ENCODE data around the gene TP63.

DNA sequence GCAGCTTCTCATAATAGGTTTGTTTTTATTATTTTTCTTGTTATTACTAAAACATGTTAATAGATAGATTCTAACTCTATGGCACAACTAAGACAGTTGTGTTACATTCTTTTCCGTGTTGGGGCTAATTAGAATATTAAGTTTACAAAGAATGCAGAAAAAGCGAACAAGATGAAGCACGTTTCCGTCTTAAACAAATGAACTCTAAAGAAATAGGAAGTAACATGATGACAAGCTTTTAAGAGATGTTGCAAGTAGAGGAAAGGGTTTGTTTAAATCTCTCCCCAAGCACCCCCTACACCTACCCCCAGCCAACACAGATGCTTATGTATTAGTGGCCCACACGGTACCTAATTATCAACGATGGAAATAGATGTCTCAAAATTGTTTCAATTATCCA lies 207.1 kb downstream of the TP63 start:
- no peak for TF ChIP-seq TAF1 (IDR thresholded peaks at IDR 0.05; ENCODE audit: borderline replicate concordance, low read depth, low read length)
- TF ChIP-seq POLR2AphosphoS5 (IDR thresholded peaks at IDR 0.05; ENCODE audit: low read depth, low read length) = no peak
